Stimulated activated naive CD8-positive, alpha-beta T cell treated with anti-CD3 and anti-CD28 coated beads, Interleukin-15, amount 100 ng/mL, for 72 hours (primary cell): ENCODE measurements around the gene MTUS2.

Source experiments
- ATAC-seq: fragments of 150-1000 bp; cut with Tn5 transposase; 2 replicates; pipeline ENCODE4 v1.10.0; 2021; ENCODE audit warnings: mild to moderate bottlenecking, moderate library complexity
- DNase-seq, 2 donors: peaks; one replicate each; pipeline ENCODE4 v3.0.0; 2021 to 2022
- H3K27ac Mint-ChIP-seq, 2 donors: one replicate each; pipeline ENCODE4 v1.8.0; 2022; ENCODE audit warnings: mild to moderate bottlenecking in 2 of 2, mixed read lengths in 2 of 2, moderate library complexity in 2 of 2
- H3K27me3 Mint-ChIP-seq: one replicate; pipeline ENCODE4 v1.8.0; 2022; ENCODE audit warnings: mixed read lengths
- H3K4me1 Mint-ChIP-seq: one replicate; pipeline ENCODE4 v1.8.0; 2022; ENCODE audit warnings: mild to moderate bottlenecking, mixed read lengths
- H3K4me3 Mint-ChIP-seq, 2 donors: one replicate each; pipeline ENCODE4 v1.8.0; 2022; ENCODE audit warnings: mild to moderate bottlenecking in 2 of 2, mixed read lengths in 2 of 2, moderate library complexity in 1 of 2
- H3K9me3 Mint-ChIP-seq, 2 donors: one replicate each; pipeline ENCODE4 v1.8.0; 2022; ENCODE audit warnings: mixed read lengths in 2 of 2

The MTUS2 gene

DNA sequence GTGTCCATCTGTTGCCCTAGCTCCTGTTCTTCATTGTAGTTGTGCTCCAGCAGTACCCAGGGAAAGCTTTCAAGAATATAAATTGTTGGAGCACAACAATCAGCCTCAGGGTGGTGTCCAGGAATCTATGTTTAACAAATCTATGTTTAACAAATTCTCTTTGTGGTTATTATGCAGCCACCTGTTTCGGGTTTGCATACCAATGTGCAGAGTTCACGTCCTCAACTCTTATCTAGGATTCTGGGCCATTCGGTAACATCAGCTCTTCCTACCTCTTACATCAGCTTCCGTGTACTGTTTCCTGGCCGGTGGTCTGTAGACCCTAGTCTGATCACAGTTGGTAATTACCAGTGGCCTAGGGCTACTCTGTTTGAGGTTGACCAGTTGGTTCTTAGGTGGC is 17.0 kb downstream of the MTUS2 start:
- Mint-ChIP-seq H3K27me3 (peaks cover 9% of the 10 kb centered on the region), H3K27ac (no peak overlapping the region), H3K4me3 (no peak overlapping the region), H3K9me3 (no peaks in the 10 kb centered on the region), H3K4me1 (no peaks in the 10 kb centered on the region)
- no peak for DNase-seq
- ATAC-seq, result no peak

DNA sequence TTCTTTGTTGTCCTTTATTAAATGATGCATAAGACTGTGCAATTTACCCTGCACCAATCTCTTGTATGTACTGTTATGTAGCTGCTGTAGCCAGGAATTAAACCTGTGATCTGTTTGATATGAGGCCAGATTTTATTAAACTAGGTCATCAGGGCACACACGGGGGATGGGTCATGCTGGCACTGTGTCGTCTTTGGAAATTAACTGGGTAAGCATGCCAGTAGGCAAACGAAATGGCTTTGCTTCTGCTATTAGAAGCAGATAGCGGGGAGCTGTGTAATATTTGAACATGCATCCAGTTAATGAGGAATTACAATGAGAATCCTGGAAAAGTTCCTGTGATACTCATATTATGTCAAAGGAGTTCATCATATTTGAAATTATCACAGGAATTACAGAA is 23.5 kb downstream of the MTUS2 start:
- H3K4me1 Mint-ChIP-seq, result no peaks in the 10 kb centered on the region
- no peaks in the 10 kb centered on the region for H3K9me3 Mint-ChIP-seq
- H3K27me3 Mint-ChIP-seq, result peaks cover 24% of the 10 kb centered on the region
- H3K4me3 Mint-ChIP-seq, result no peak overlapping the region
- no peak for ATAC-seq
- DNase-seq, result no peak
- H3K27ac Mint-ChIP-seq, result no peak overlapping the region

DNA sequence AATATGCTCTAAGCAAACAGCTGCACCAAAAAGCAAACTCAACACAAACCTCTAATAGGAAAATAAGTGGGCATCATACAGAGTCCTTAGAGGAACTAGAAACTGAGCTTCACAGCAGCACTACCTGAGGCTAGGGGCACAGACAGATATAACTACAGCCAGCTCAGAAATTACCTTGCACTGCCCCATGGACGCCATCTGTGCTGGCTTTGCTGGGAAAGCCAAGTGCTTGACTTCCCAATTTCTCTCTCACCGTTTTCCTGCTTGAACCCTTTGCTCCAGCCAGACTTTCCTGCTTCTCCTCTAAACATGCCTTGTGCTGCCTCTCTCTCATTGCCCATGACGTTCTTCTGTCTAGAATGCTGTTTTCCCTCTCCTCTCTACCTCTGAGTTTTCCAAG is 29.3 kb downstream of the MTUS2 start:
- no peak overlapping the region for H3K27ac Mint-ChIP-seq
- no peak for ATAC-seq
- no peak overlapping the region for H3K4me3 Mint-ChIP-seq
- H3K9me3 Mint-ChIP-seq, result no peaks in the 10 kb centered on the region
- peaks cover 37% of the 10 kb centered on the region for H3K27me3 Mint-ChIP-seq
- no peaks in the 10 kb centered on the region for H3K4me1 Mint-ChIP-seq
- no peak for DNase-seq

DNA sequence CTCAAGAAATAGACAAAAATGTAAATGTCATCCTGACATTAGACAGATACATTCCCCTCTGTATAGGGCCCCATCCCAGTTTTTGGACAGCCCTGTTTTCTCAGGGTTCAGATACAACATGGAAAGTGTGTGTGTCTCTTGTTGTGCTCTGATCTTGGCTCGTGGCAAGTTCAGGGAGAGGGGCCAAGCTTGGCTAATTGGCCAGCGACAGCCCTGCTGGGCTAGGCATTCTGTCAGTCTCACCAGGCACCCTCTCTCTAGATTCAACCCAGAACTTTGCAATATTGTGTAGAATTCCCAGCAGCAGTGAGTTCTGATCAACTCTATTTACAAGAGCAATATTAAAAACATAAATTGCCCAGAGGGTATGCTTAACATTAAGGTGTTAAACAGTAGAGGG is 30.1 kb downstream of the MTUS2 start:
- Mint-ChIP-seq H3K4me1 (no peaks in the 10 kb centered on the region), H3K9me3 (peaks cover 0 to under 1% of the 10 kb centered on the region in 2 donors), H3K27me3 (peaks cover 37% of the 10 kb centered on the region), H3K27ac (no peak overlapping the region), H3K4me3 (no peak overlapping the region)
- DNase-seq, result no peak
- no peak for ATAC-seq

DNA sequence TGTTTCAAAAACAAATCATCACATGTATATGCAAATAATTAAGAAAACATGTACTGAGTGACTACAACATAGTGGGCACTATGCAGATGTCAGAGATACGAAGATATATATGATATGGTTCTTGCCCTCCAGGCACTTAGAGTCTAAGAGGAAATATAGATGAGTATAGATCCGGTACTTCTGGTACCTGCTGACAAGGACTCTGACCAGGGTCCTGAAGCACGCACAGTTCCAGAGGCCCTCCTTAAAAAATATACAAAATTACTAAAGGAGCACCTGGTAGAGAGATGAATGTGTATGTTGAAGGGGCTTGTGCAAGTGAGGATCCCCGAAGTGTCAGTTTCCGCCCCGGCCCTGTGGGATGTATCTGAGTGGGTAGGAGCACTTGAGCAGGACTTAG is 31.3 kb downstream of the MTUS2 start:
- H3K4me3 Mint-ChIP-seq, result no peak overlapping the region
- ATAC-seq (no peak), DNase-seq (no peak)
- no peak overlapping the region for H3K27ac Mint-ChIP-seq
- H3K27me3 Mint-ChIP-seq, result peaks cover 37% of the 10 kb centered on the region
- no peaks in the 10 kb centered on the region for H3K4me1 Mint-ChIP-seq
- peaks cover 0 to 5% of the 10 kb centered on the region in 2 donors for H3K9me3 Mint-ChIP-seq

DNA sequence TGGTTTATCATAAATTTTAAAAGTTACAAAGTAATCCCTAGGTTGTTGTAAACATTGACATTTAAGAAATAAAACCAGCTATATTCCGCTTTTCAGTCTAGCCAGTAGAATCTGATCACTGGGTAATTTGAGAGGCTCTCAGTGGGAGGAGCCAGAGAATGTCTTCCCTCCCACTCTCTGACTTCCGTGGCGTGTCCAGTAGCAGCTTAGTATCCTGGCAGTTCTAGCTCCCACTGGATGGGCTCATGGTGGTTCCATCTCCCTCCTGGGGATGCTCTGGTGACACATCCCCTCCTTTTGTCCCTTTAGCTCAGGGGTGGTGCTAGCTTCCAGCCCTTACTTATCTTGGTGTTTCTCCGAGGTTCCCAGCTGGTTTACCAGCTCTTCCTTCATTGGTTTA is 34.5 kb downstream of the MTUS2 start:
- H3K27me3 Mint-ChIP-seq, result peaks cover 29% of the 10 kb centered on the region
- ATAC-seq (no peak), DNase-seq (no peak)
- peaks cover 0 to 5% of the 10 kb centered on the region in 2 donors for H3K9me3 Mint-ChIP-seq
- H3K27ac Mint-ChIP-seq, result no peak overlapping the region
- no peak overlapping the region for H3K4me3 Mint-ChIP-seq
- no peaks in the 10 kb centered on the region for H3K4me1 Mint-ChIP-seq

DNA sequence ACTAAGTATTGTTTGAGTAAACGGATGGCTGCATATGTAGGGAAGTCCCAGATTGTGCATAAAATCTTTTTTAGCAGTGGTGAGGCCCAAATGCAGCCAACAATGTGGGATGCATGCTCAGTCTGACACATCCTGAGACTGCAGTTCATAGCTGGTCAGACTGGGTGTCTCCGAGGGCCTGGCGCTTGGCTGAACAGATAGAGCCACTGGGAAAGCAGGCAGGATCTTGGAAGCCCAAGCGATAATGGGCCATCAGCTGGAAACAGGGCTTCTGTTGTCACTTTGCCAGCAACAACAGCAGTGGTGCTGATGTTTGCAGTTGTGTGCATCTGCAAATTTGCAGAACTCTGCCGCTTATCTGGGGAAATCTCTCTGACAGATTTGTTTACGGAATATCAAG is 36.1 kb downstream of the MTUS2 start:
- no peaks in the 10 kb centered on the region for H3K4me1 Mint-ChIP-seq
- peaks cover 0 to 5% of the 10 kb centered on the region in 2 donors for H3K9me3 Mint-ChIP-seq
- H3K4me3 Mint-ChIP-seq, result no peak overlapping the region
- DNase-seq (no peak), ATAC-seq (no peak)
- no peak overlapping the region for H3K27ac Mint-ChIP-seq
- peaks cover 22% of the 10 kb centered on the region for H3K27me3 Mint-ChIP-seq

DNA sequence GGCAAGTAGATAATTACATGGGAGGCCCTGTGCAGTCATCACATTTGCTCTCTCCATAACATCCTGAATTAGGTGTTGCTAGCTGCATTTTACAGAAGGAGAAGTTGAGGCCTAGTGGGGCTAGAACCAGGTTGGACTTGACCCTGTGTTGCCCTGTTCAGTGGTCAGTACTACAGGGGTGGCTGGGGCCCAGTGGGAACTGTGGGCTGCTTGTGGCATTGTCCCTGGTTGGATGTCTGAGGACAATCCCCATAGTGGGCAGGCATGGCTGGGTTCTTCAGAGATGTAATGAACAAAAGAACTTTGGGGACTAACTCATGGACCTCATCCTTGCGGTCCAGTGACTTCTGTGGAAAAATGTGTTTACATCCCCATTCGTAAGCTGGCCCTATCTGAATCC is 38.9 kb downstream of the MTUS2 start:
- ATAC-seq, result no peak
- no peaks in the 10 kb centered on the region for H3K4me1 Mint-ChIP-seq
- no peak for DNase-seq
- H3K9me3 Mint-ChIP-seq, result peaks cover 0 to 5% of the 10 kb centered on the region in 2 donors
- peaks cover 8% of the 10 kb centered on the region for H3K27me3 Mint-ChIP-seq
- H3K27ac Mint-ChIP-seq, result no peak overlapping the region
- H3K4me3 Mint-ChIP-seq, result no peak overlapping the region

DNA sequence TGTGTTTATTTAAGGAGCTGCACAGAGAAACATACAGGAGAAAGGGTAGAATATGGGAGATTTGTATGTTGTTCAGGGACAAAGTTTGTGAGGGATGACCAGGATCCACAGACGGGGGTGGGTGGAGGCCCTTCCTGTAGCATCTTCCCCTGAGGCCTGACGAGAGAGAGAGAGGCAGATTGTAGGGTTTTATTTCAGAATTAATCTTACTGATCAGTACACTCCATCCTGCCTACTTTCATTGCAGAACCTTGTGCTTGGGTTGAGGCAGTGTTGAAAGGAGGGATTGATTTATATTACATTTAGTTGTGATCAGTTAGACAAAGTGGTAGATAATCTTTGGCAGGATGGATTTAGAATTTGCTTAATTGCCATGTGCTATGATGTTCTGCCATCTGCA is 39.6 kb downstream of the MTUS2 start:
- ATAC-seq (no peak), DNase-seq (no peak)
- peaks cover 0 to 5% of the 10 kb centered on the region in 2 donors for H3K9me3 Mint-ChIP-seq
- no peak overlapping the region for H3K4me3 Mint-ChIP-seq
- H3K27me3 Mint-ChIP-seq, result peaks cover 8% of the 10 kb centered on the region
- H3K4me1 Mint-ChIP-seq, result no peaks in the 10 kb centered on the region
- no peak overlapping the region for H3K27ac Mint-ChIP-seq

DNA sequence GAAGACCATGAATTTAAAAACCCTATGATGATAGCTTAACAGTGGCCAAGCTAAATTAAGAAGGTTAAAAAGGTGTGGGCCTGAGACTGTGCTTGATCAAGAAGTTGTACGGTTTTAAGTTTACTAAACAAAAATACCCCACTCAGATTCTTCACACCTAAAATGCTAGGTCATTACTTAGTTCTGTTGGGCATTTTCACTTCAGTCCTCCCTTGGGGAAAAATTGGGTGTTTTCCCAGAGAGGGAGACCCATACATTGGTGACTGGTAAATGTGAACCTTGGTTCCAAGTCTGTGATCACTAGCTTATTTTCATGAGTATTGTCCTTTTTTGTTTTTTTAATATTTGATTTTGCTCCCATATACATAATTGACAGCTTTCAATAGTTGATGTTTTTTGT is 44.4 kb downstream of the MTUS2 start:
- no peak for ATAC-seq
- no peaks in the 10 kb centered on the region for H3K9me3 Mint-ChIP-seq

DNA sequence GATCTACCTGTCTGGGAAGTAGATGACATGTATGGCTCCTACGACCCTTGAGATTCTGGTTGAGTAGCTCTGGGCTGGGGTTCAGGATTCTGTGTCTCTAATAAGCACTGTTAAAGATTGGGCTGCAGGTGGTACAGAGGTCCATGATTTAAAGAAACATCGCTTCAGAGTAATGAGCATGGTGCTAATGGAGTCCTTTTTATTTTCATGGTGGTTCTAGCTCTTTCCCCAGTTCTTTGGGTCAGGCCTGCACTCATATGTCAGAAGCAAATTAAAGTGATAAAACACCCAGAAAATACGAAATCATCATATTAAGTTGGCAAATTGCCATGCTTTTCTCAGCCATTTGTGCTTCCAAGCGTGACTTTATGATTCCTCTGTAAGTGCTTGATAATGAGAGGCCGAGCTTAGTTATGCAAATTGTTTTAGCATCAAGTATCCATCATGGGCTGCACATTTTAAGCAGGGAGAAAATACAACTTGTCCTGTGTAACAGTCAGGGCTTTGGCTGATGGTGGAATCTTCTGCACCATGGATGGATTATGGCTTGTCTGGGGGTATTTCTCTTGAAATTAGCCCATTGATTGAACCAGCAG is 45.1 kb downstream of the MTUS2 start:
- H3K4me3 Mint-ChIP-seq, result no peak overlapping the region
- ATAC-seq, result no peak
- no peak overlapping the region for H3K27ac Mint-ChIP-seq
- no peaks in the 10 kb centered on the region for H3K9me3 Mint-ChIP-seq
- peaks cover 11% of the 10 kb centered on the region for H3K27me3 Mint-ChIP-seq
- no peaks in the 10 kb centered on the region for H3K4me1 Mint-ChIP-seq
- DNase-seq, result no peak

More for the DNA sequence above, 44.4 kb downstream of the MTUS2 start:
- Mint-ChIP-seq H3K4me1 (no peaks in the 10 kb centered on the region), H3K27me3 (peaks cover 11% of the 10 kb centered on the region), H3K4me3 (no peak overlapping the region), H3K27ac (no peak overlapping the region)
- no peak for DNase-seq

DNA sequence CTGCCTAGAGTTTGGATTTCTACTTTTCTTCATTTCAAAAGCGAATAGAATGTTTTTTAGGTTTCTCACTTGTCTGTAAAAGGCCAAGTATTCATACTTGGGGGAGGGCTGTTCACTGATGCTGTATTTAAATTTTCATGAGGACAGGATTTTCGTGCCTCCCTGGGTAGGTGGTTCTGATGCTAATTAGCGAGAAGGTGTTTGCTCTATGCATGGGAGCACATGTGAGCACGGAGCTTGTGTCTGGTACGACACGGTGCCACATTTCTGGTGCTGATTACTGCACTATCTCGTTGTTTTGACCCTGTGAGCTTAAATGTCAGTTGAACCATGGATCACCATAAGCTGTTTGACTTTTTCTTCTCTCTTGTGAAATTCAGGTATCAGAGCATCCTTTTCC is 45.8 kb downstream of the MTUS2 start:
- Mint-ChIP-seq H3K9me3 (peaks cover 0 to under 1% of the 10 kb centered on the region in 2 donors), H3K4me3 (no peak overlapping the region), H3K4me1 (no peaks in the 10 kb centered on the region), H3K27ac (no peak overlapping the region), H3K27me3 (peaks cover 15% of the 10 kb centered on the region)
- DNase-seq (no peak), ATAC-seq (no peak)

DNA sequence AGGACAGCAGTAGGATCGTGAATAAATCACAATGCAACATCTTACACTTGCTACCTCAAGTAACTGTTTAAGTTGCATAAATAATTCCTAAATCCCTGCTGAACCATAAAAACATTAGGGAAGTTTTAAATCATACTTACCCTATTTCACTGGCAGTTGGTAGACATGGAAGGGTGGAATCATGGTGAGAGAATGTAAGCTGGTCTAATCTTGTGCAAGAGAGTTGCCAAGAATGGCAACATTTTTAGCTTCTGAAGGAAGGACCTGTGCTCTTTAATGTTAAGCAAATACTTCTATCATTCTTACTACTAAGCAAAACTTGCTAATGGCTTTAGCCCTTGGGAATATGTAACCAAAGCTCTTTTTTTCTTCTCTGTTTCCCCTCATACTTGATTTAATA is 46.8 kb downstream of the MTUS2 start:
- Mint-ChIP-seq H3K27me3 (peaks cover 25% of the 10 kb centered on the region), H3K4me3 (no peak overlapping the region), H3K9me3 (peaks cover 5 to 10% of the 10 kb centered on the region in 2 donors), H3K4me1 (no peaks in the 10 kb centered on the region), H3K27ac (no peak overlapping the region)
- ATAC-seq, result no peak
- DNase-seq, result no peak

DNA sequence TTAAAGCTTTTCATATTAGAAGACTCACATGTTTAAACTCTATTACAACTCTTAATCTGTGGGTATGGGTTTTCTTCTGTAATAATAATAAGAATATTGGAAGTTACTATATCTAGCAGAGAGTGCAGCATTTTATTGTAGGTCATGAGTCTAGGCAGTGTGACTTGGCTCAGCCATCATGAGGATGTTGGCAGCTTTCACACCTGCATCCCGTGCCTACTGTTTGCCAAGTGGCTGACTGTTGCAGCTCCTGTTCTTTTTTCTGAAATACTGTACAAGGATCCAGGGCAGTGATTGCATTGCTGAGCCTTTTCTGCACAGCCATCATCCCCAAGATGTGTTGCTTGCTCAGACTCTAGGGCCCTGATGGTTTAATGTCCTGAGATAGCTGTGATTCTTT is 47.4 kb downstream of the MTUS2 start:
- Mint-ChIP-seq H3K27ac (no peak overlapping the region), H3K4me3 (no peak overlapping the region), H3K27me3 (peaks cover 27% of the 10 kb centered on the region), H3K9me3 (peaks cover 8 to 16% of the 10 kb centered on the region in 2 donors), H3K4me1 (no peaks in the 10 kb centered on the region)
- no peak for ATAC-seq
- DNase-seq, result no peak

DNA sequence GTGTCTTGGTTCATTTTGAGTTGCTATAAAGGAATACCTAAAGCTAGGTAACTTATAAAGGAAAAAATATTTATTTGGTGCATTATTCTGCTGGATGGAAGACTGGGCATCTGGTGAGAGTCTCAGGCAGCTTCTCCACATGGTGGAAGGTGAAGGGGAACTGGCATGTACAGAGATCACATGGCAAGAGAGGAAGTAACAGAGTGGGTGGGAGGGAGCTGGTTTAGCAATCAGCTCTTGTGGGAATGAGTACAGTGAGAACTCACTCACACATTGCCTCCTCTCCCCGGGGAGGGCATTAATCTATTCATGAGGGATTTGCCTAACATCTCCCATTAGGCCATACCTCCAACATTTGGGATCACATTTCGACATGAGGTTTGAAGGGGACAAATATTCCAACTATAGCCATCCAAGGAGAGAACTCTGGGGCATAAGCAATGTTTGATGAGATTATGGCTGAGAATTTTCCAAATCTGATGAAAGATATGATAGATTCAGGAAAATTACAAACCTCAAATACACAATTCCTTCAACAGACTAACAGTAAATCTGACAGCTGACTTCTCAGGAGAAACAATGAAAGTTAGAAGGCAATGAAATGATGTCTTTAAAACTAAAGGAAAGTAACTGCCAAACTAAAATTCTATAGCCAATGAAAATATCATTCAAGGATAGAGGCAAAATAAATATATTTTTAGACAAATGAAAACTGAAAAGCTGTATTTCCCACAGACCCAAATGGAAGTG is 52.5 kb downstream of the MTUS2 start:
- no peak for ATAC-seq

DNA sequence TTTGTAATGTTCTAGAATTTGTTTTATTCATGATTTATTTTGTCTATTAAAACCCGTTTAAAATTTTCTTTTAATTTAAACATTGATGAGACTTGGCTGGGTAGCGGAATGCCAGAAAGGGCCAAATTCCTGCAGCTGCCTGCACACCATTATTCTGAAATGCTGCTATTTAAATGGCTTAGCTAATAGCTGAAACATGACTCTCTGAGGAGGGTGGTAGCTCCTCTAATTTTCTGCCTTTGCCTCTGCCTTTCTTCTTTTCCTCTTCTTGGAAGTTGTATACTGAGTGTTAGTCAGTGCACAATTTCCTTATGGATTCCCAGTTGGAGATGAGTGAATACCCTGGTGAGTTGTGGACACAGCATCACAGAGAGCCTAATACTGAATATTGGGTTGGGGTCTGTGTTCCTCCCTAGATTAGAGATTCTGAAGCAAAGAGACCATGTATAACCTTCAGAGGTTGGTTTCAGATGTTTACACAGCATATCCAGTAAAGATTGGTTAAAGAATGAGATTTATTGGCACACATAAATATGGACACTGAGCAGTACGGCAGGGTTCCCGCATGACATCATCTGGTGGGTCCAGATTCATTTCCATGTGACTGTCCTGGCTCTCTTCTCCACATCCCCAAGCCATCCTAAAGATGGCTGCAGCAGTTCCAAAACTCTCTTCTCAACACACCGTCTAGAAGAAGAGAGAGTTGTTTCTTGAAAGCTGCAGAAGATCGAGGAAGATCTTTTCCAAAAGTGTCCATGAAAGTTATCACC is 55.9 kb downstream of the MTUS2 start:
- Mint-ChIP-seq H3K4me3 (no peak overlapping the region), H3K27me3 (peaks cover 11% of the 10 kb centered on the region), H3K4me1 (no peaks in the 10 kb centered on the region), H3K27ac (no peak overlapping the region), H3K9me3 (peaks cover 12 to 25% of the 10 kb centered on the region in 2 donors)
- ATAC-seq (no peak), DNase-seq (no peak)

More for the DNA sequence above, 52.5 kb downstream of the MTUS2 start:
- Mint-ChIP-seq H3K9me3 (peaks cover 12 to 18% of the 10 kb centered on the region in 2 donors), H3K4me3 (no peak overlapping the region), H3K4me1 (no peaks in the 10 kb centered on the region), H3K27ac (no peak overlapping the region), H3K27me3 (peaks cover 27% of the 10 kb centered on the region)
- DNase-seq, result no peak
